HG02759 (cell line): ENCODE results near the gene BLNK.

Experiments
- ATAC-seq: cut with Tn5 transposase; IDR thresholded peaks from one replicate; pipeline ENCODE4 v1.9.1; 2021; ENCODE audit warnings: mild to moderate bottlenecking, moderate library complexity; ENCODE audit not compliant: unreplicated experiment

BLNK gene

GRCh38 chr10:96289218-96289910 lies 18.0 kb upstream of the BLNK start:
- no peak for ATAC-seq

GRCh38 chr10:96288151-96288621 lies 16.8 kb upstream of the BLNK start:
- ATAC-seq, result peak; percentile 59

- ATAC-seq, result peak; percentile 58
Measured at GRCh38 chr10:96287392-96288105, 16.2 kb upstream of the BLNK start.

GRCh38 chr10:96285331-96285752 lies 14.0 kb upstream of the BLNK start:
- ATAC-seq, result no peak

GRCh38 chr10:96283756-96284155 lies 12.4 kb upstream of the BLNK start:
- ATAC-seq, result no peak

- no peak for ATAC-seq
Measured at GRCh38 chr10:96283351-96283750, 12.0 kb upstream of the BLNK start.

GRCh38 chr10:96281444-96282029 lies 10.2 kb upstream of the BLNK start:
- ATAC-seq, result no peak

GRCh38 chr10:96280859-96281258 lies 9.5 kb upstream of the BLNK start:
- ATAC-seq, result no peak

GRCh38 chr10:96279191-96279641 lies 7.8 kb upstream of the BLNK start:
- ATAC-seq, result no peak

- no peak for ATAC-seq
Measured at GRCh38 chr10:96276831-96277230, 5.5 kb upstream of the BLNK start.

- no peak for ATAC-seq
Measured at GRCh38 chr10:96276426-96276825, 5.1 kb upstream of the BLNK start.

GRCh38 chr10:96275685-96276418 lies 4.5 kb upstream of the BLNK start:
- no peak for ATAC-seq

- ATAC-seq, result peak; percentile 2
Measured at GRCh38 chr10:96272316-96273280, 1.2 kb upstream of the BLNK start.

- no peak for ATAC-seq
Measured at GRCh38 chr10:96270571-96270970, 798 bp downstream of the BLNK start.

- no peak for ATAC-seq
Measured at GRCh38 chr10:96269438-96270300, 1.7 kb downstream of the BLNK start.

- no peak for ATAC-seq
Measured at GRCh38 chr10:96268341-96268909, 2.9 kb downstream of the BLNK start.

- no peak for ATAC-seq
Measured at GRCh38 chr10:96267234-96267705, 4.1 kb downstream of the BLNK start.

- no peak for ATAC-seq
Measured at GRCh38 chr10:96266118-96266770, 5.1 kb downstream of the BLNK start.
